CMK (cell line): ENCODE results near the gene UNC93B1.

Source experiments
- DNase-seq: peaks from one replicate; pipeline ENCODE4 v3.0.0-alpha.2; 2010; ENCODE audit warnings: low read depth

The UNC93B1 gene

DNA sequence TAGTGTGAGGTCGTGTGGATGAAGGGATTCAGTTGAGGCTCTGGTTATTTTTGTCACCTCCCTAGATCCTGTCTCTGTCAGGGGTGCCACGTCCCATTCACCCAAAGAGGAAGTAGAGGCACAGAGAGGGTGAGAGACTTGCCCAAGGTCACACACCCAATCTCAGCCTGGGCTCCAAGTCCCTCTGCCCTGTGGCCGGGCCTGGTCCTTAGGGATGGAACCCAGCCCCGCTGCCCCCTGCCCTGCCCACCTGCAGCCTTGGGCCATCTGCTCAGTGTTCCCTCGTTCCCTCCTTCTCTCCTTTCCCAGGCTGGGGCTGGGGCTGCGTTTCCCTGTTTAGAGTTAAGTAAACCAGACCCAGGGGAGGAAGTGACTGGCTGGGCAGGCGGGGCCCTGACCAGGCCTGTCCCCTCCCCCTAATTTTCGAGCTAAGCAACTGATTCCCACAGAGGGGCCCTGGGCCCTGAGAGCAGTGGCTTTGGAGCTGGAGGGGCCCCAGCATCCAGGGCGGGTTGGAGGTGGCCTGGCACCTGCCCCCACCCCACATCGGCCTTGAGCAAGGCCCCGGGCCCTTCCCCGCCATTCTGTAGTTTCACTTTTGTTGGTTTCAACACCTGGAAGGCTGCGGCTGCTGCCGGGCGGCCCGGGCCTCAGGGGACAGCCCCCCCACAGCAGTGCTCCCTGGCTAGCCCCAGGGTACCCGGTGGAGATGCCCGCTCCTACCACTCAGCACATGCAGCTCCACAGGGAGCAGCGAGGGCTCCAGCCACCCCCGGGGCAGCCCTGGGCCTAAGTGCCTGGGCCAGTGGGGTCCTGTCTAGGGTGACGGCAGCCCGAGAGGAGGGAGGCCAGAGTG, 36.4 kb upstream of the UNC93B1 start:
- DNase-seq, result no peak

DNA sequence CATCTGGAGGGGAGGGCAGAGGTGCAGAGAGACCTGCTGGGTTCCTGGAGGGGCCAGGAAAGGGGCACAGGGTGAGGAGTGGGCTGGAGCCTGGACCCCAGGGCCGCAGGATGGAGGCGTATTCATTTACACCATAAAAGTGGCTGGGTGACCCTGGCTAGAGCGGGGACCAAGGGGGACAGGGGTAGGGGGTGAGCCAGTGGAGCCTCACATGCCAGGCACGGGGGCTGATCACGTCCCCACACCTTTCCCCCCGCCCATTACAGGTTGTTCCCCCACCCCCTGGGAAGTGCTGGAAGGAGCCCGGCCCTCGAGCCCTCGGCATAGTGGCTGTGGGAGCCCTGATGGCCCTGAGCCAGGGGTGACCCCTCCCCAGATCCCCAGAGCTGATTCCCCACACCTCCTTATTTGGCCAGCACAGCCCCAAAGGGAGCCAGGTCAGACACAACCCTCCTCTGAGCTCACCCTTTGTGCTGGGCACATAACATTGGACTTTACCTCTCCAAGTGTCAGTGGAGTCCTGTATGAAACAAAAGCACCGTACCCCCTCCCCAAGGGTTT, 35.7 kb upstream of the UNC93B1 start:
- DNase-seq, result no peak

DNA sequence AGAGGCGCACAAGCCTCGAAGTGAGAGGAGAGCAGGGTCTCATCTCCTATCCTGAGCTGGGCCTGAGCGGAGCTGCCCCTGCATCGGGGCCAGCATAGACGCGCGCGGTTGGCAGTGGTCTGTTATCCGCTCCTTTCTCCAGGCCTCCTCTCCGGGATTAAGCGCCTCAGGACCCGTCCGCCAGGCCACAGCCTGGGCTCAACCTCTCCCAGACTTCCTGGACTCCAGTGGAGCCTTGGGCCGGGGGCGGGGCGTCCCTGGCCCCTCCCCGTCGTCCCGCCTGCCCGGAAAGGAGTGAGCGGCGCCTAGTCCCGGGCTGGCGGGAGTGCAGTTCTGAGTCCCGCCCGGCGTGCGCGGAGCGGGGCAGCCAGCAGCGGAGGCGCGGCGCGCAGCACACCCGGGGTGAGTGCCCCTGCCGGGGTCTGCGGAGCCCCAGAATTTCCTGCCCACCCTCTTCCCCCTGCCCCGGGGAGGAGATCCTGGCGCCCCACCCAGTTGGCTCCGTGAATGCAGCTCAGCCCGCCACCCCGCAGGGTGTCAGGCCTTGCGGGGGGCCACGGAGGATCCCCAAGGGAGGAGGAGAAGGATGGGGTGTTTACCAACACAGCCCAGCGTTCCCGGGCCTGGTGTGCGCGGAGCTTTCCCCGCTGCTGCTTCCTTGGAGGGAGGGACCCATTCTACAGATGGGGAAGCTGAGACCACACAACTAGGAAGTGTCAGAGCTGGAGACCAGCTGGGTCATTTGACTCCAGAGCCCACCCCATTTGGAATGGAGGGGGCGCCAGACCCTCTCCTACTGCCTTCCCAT, 35.0 kb upstream of the UNC93B1 start, which contains the start of gene TCIRG1:
TCIRG1 (plus strand) TSS at position 308 of the 808 bp plus-strand sequence. CDS start 2,247 bp downstream, outside the sequence.
- peak; percentile 87 for DNase-seq

DNA sequence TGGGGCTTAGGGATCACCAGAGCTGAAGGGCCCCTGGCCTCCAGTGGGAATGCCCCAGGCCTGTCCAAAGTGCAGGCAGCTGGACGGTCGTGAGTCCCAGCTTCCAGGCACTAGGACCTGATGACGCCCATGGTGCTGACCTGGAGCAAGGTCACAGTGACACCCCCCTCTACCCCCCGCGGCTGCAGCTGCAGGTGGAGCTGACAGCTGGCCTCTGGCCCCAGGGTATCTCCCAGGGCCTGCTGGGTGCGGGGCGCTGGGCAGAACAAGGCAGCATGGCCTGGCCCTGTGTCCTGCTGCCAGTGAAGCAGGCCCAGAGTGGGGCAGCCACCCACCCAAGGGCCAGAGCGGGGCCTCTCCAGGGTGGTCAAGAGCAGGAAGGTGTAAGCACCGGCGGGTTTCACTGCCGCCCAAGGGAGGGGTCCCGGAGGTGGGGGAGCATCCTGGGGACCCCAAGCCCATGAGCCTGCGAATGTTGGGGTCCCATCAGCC, 34.4 kb upstream of the UNC93B1 start:
- DNase-seq, result no peak

DNA sequence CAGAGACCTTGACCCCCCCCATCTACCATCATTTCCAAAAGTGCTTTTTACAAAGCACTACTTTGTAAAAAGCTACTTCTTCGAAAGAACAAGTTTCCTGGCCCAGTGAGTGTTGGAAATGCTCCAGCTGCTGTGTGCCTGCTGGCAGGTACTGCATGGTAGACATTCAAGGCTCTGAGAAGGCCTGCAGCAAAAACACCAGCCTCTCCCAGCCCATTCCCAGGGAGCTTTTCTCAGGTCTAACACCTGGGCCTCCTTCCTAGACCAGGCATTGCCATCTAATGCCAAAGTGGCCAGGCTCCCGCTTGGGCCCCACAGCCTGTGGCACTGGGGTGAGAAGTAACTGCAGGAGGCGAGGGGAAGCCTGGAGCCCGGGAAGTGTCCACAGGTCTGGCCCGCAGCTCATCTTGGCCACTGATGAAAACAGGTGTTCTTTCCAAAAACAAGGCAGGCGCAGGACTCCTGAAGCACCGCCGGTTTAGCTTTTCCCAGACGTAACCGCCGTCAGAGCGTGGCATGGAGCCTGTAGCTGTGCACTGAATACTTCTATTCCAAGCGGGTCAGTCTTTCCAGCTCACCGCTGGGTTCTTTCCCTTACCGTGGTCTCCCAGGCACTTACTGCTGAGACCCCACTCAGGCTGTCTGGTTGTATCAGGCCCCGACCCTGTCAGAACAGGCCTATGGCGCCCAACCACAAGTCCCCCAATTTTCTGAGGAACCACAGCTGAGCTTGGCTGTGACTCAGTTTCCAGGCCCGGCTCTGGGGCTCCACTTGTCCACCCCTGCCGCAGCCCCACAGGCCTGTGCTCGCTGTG, 33.7 kb upstream of the UNC93B1 start:
- no peak for DNase-seq

DNA sequence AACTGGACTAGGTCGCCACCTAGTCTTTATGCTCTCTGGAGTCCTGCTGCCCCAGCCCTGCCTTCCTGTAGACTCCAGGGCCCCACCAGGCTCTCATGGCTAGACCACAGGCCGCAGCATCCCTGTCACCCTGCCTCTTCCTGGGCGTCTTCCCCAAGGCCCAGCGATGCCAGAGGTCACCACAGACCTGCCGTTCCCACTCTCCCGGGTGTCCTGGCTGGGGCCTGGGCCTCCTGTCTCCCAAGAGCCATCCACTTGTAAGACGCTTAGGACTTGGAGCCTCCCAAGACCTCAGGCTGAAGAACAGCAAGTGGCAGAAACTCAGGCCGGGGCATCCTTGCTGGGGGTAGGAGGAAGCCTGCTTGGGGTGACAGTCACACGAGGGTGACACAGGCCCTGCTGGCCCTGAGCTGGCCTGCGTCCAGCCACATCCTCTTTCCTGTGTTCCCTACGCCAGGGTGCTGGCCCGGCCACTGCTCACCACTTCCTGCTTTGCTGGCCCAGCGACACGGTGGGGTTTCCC, 32.9 kb upstream of the UNC93B1 start:
- peak; percentile 75 for DNase-seq

DNA sequence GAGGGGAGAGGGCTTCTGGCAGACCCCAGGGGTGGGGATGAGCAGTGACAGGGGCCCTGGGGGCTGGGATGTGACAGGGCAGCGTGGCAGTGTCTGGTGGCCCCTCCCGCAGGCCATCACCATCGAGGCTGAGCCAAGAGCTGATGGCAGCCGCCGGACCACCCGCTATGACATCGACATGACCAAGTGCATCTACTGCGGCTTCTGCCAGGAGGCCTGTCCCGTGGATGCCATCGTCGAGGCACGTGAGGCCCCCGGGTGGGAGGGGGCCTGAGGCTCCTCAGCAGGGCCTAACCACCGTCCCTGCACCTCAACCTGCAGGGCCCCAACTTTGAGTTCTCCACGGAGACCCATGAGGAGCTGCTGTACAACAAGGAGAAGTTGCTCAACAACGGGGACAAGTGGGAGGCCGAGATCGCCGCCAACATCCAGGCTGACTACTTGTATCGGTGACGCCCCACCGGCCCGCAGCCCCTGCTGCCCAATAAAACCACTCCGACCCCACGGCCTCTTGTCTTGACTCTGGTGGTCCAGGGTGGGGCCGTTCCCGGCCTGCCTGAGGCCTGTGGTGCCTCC, 32.3 kb upstream of the UNC93B1 start:
- no peak for DNase-seq

DNA sequence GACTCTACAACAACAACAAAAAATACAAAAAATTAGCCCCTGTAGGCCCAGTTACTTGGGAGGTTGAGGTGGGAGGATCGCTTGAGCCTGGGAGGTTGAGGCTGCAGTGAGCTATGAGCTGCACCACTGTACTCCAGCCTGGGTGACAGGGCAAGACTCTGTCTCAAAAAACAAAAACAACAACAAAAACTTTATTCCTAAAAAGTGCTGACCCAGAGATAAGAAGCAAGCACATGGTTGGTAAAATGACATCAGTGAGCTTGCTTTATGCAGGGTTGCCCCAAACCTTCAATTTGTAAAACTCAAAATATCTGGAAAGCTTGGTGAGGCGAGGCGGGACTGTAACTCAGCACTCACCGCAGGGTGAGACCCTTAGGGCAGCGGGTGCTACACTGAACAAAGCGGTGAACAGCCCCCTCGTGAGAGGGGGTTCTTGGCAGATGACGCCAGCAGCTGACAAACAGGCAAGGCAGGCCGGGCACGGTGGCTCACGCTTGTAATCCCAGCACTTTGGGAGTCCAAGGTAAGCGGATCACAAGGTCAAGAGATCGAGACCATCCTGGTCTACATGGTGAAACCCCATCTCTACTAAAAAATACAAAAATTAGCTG, 31.5 kb upstream of the UNC93B1 start:
- DNase-seq, result no peak

DNA sequence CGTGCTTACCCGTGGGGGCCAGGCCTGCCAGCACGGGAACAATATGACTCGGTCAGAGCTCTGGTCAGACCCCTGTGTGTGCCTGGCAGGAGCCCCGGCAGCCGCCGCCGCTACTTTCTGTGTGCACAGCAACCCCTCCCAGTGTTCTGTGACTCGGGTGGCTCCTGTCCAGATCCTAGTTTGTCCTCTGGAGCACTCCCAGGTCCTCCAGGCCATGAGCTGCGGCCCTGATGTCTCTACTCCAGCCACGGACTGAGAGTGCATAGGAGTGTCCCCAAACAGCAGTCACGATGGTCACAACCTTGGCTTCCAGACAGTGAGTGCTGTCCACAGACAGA, 29.8 kb upstream of the UNC93B1 start:
- no peak for DNase-seq

DNA sequence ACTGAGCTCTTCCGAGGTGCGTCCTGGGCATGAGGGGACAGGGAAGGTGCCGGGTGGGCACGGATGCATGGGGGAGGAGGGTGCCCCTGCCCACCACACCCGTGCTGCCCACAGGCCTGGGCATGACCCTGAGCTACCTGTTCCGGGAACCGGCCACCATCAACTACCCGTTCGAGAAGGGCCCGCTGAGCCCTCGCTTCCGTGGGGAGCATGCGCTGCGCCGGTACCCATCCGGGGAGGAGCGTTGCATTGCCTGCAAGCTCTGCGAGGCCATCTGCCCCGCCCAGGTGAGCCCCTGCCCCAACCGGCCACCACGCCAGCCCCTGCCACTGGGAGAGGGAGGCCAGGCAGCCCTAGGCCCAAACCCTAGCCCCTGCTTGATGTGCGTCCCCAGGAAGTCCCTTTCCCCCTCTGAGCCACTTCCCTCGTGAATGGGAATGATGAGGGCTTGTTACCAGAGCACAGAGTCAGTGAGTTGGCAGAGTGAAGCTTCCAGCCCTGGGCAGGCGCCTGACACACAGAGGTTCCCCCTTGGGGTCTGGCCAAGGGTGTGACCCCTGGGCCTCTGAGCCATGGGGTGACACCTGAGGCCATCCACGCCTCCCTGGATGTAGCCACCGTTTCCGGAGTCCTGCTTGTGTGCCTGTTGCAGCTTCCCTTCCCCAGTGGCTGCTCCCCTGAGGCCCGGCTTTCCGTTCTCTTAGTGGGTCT, 29.3 kb upstream of the UNC93B1 start:
- no peak for DNase-seq

DNA sequence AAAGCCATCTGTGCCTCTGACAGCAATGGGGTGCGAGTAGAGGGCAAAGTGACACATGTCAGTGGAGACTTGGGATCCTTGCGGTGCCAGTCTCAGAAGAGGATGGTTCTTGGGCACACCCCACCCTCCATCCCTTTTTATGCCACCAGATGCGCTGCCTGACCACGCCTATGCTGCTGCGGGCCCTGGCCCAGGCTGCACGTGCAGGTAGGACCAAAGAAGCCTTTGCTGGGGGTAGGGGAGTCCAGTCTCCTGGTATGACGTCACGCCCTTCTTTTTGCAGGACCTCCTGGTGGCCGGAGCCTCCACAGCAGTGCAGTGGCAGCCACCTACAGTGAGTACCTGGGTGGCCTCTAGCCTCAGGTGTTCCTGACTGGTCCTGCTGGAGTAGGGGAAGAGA, 28.1 kb upstream of the UNC93B1 start:
- no peak for DNase-seq

DNA sequence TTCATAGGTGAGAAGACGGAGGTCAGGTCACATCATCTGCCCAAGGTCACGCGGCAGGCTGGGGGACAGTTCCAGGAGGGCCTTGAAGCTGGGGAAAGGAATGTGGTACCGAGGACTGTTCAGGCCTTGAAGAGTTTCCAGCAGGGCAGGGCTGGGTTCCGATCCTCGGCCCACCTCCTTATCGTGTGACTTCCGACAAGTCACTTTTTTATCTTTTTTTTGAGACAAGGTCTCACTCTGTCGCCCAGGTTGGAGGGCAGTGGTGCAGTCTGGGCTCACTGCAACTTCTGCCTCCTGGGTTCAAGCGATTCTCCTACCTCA, 27.2 kb upstream of the UNC93B1 start:
- DNase-seq, result no peak

DNA sequence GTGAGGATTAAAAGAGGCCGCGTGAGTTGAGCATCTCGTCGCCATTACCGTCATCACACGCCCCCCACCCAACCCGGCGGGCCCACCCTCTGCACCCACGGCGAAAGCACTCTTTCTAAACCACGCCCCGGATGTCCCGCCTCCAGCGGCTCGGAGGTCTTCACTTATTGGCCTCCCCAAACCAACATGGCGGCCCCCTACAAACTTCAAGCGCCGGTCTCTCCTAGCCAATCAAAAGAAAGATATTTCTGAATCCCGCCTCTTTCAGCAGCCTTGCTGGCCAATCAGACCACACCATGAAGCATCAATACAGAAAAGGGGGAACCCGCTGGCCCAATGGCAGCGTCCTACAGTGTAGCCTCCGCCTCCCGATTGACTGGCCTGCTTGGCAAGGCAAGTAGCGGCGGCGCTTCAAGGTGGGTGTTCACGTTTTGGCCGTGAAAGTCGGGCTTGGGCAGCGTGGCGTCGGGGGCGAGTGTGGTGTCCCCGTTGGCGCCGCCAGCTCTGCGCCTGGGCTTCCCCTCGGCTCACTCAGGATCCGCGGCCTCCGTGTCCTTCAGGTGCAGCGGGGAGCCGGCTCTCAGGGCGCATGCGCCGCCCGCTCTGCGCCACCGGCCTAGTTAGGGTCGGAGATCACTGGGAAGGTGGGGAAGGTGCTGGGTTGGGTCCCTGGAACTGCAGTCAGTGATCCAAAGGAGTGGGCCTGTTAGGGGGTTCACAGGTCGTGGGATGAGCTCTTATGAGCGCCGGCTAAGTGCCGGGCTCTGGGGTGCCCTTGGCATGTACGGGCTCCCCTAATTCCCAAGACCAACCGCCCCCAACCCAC, 26.6 kb upstream of the UNC93B1 start, which contains the start of gene NDUFS8:
NDUFS8 (plus strand) TSS at position 364 of the 826 bp plus-strand sequence. CDS start 1,471 bp downstream, outside the sequence.
- peak; percentile 99 for DNase-seq

DNA sequence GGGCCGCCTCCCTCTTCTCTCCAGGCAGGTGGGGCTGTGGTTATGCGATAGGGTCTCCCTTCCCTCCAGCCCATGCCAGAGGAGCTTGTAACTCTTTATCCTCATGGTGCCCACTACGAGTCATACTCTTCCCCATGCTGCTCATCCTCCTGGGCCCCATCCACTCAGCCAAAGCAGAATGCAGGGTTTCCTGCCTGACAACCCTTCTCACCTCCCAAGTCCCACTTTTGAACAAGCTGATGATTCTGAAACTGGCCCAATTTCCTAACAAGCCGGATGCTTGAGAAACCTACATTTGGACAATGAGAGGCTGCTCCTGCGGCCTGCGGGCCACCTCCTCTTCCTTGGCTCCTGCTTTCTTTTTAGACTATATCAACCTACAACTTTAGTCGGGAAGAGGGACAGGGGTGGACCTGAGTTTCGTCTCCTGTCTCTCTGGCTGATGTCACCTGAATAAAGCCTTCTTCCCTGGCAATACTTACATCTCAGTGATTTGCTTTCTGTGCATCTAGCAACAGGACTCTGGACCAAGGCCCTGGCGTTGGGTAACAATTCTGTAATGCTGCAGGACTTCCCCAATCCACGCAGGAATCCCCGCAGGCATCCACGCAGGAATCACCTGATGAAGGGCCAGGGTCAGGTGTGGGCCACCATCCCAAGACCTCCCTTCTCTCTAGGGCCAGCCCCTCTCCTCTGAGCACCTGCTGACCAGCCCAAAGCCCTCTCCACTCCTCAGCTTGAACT, 25.1 kb upstream of the UNC93B1 start:
- DNase-seq, result no peak

DNA sequence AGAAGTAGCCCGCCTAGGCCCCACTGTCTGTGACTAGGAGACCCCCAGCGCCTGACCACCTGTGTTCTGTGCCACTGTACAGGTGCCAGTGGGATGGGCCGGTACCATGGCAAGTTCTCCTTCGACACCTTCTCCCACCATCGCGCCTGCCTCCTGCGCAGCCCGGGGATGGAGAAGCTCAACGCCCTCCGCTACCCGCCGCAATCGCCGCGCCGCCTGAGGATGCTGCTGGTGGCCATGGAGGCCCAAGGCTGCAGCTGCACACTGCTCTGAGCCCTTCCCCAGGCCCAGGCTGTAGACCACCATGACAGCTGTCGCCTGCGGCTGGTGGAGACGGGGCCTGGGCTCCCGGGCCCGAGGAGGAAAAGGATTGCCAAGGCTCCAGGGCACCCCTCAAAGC, 23.8 kb upstream of the UNC93B1 start:
- DNase-seq, result no peak

DNA sequence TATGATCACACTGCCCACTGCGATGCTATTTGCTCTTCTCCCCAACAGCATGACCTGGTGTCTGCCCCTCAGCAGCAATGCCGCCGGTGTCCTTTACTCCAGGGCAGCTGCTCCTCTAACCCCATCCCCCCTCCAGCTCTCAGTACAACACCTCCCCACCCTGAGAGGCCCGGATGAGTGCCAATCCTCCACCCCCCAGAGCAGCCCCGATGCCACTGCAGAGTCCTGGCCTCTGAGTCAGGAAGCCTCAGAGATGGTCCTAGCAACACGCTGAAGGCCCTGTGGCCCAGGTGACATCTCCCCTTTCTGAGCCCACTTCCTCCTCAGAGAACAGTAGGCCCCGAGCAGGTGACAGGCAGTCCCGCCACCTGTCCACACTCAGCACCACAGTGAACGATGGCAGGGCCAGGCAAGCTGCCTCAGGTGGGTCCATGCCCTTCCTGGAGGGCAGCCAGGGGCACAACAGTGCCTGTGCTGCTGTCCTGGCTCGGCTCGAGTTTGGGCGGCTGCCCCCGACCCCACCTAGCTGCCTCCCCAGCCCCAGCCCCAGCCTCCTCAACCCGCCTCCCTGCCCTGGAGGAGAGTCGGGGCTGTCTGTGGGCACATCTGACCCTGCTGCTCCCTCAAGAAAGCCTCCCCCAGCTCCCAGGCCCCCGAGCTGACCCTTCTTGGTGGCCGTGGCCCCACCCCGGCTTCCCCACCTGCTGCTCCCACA, 22.7 kb upstream of the UNC93B1 start:
- no peak for DNase-seq

DNA sequence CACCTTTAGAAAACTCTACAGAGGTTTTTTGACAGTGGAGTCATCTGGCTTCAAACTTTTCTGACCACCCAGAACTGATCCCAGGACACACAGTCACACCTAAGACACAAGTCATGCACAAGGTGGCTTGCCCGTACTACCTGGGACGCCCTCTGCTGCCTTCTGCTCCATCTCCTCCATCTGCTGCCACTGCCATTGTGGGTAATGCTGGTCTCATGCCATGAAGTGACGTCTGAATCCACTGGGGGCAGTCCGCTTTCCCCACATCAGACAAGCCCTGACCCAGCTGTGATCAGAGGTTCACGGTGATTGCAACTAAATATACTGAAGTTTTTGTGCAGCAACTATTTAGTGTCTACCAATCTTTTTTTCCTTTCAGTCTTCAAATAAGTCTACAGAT, 21.1 kb upstream of the UNC93B1 start:
- DNase-seq, result no peak

DNA sequence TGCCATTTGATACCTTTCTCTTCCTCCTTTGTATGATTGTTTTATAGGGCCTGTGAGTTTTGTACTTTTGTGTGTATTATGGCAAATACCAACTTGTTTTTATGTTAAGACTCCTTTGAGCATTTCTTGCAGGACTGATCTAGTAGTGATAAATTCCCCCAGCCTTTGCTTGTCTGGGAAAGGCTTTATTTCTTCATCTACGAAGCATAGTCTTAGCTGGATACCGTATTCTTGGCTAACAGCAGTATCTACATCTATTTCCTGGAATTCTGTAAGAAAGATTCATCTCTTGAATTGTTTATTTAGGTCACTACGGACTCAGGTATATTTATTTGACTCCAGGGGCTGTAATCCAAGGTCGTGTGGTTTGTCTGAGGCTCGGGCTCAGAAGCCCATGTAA, 20.6 kb upstream of the UNC93B1 start:
- DNase-seq, result no peak
